ENCODE results near the gene PCED1B. TPM values are rescaled to one million over a fixed set of nuclear protein-coding genes. Genes with fewer than 3 reads are reported as not detected.

The PCED1B gene
- total RNA-seq, 4 donors from 2014 or later = 2.6 to 4.6 (median 4.2) TPM

- TF ChIP-seq, protein P1, sequence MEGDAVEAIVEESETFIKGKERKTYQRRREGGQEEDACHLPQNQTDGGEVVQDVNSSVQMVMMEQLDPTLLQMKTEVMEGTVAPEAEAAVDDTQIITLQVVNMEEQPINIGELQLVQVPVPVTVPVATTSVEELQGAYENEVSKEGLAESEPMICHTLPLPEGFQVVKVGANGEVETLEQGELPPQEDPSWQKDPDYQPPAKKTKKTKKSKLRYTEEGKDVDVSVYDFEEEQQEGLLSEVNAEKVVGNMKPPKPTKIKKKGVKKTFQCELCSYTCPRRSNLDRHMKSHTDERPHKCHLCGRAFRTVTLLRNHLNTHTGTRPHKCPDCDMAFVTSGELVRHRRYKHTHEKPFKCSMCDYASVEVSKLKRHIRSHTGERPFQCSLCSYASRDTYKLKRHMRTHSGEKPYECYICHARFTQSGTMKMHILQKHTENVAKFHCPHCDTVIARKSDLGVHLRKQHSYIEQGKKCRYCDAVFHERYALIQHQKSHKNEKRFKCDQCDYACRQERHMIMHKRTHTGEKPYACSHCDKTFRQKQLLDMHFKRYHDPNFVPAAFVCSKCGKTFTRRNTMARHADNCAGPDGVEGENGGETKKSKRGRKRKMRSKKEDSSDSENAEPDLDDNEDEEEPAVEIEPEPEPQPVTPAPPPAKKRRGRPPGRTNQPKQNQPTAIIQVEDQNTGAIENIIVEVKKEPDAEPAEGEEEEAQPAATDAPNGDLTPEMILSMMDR (IDR thresholded peaks at IDR 0.05; ENCODE audit: low read depth) = no peak
Observed at GRCh38 chr12:47193066-47193465, 113.6 kb downstream of the PCED1B start.

DNA sequence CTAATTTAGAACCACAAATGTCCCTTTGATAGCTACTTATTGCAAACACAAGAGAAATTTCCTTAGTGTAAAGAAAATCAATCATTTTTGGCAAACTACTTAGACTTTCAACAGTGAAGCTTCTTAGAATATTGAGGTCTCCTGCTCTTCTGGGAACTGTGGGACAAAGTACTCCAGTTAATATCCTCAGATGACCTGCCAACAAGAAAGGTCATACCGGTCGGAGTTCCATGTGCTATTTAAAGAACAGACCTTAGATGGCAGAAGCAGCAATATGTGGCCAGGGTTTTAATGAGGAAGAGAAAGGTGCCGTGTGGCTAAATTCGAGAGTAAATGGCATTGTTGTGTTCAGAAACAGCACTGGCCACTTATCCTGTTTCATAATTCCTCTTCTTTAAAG lies 115.1 kb downstream of the PCED1B start:
- TF ChIP-seq, protein P1 (IDR thresholded peaks at IDR 0.05; ENCODE audit: low read depth) = no peak

- TF ChIP-seq, protein P1 (IDR thresholded peaks at IDR 0.05; ENCODE audit: low read depth) = no peak
Observed at GRCh38 chr12:47200446-47200845, 121.0 kb downstream of the PCED1B start.

- TF ChIP-seq, protein P1 (IDR thresholded peaks at IDR 0.05; ENCODE audit: low read depth) = no peak
Observed at GRCh38 chr12:47202176-47202575, 122.8 kb downstream of the PCED1B start.

GRCh38 chr12:47205532-47206449 lies 126.4 kb downstream of the PCED1B start:
- TF ChIP-seq, protein P1 (IDR thresholded peaks at IDR 0.05; ENCODE audit: low read depth) = no peak

- TF ChIP-seq, protein P1 (IDR thresholded peaks at IDR 0.05; ENCODE audit: low read depth) = no peak
Observed at GRCh38 chr12:47206450-47207339, 127.3 kb downstream of the PCED1B start.

GRCh38 chr12:47207340-47207717 lies 127.9 kb downstream of the PCED1B start:
- TF ChIP-seq, protein P1 (IDR thresholded peaks at IDR 0.05; ENCODE audit: low read depth) = no peak
